HepG2 (cell line): ENCODE data around the gene ROBO3. TPM values are rescaled to one million over a fixed set of nuclear protein-coding genes. Genes with fewer than 3 reads are reported as not detected.

Experiments used
- CCDC6 ChIP-seq: sonication (generic); formaldehyde crosslinking; IDR thresholded peaks from 2 replicates; pipeline ENCODE4 v1.8.1; 2022; ENCODE audit warnings: mild to moderate bottlenecking, missing genetic modification reagents, moderate library complexity
- DR1 ChIP-seq: sonication (generic); formaldehyde crosslinking; IDR thresholded peaks from 2 replicates; pipeline ENCODE4 v1.8.0; 2021; ENCODE audit warnings: mild to moderate bottlenecking, missing genetic modification reagents, inconsistent platforms
- FOXO4 ChIP-seq: sonication (generic); formaldehyde crosslinking; conservative IDR thresholded peaks from 2 replicates; pipeline ENCODE4 v1.8.1; 2023; ENCODE audit warnings: missing genetic modification reagents
- FOXP1 ChIP-seq, 2 experiments: fragments of 450-650 bp in 1 of 2; IDR thresholded peaks; 2 replicates each; pipeline ENCODE4 v1.6.1; 2017 to 2018; ENCODE audit warnings: antibody characterized with exemption in 1 of 2
- GATAD1 ChIP-seq: IDR thresholded peaks from 2 replicates; pipeline ENCODE4 v1.6.1; 2016; ENCODE audit warnings: missing genetic modification reagents, missing compliant biosample characterization
- GZF1 ChIP-seq: sonication (generic); formaldehyde crosslinking; IDR thresholded peaks from 2 replicates; pipeline ENCODE4 v1.5.1; 2020; ENCODE audit warnings: mild to moderate bottlenecking, missing genetic modification reagents
- NFAT5 ChIP-seq: sonication (generic); formaldehyde crosslinking; IDR thresholded peaks from 2 replicates; pipeline ENCODE4 v1.4.0; 2020; ENCODE audit warnings: missing genetic modification reagents
- SMYD3 ChIP-seq: sonication (generic); formaldehyde crosslinking; IDR thresholded peaks from 2 replicates; pipeline ENCODE4 v1.8.1; 2023; ENCODE audit warnings: mild to moderate bottlenecking, missing genetic modification reagents
- TAF15 ChIP-seq: fragments of 200-400 bp; formaldehyde crosslinking; IDR thresholded peaks from one replicate; pipeline ENCODE4 v1.6.1; 2018; ENCODE audit warnings: mild to moderate bottlenecking, low read depth, low read length; ENCODE audit not compliant: poor library complexity, severe bottlenecking
- TEAD3 ChIP-seq: optimal IDR thresholded peaks from 2 replicates; pipeline ENCODE3; 2016; ENCODE audit warnings: borderline replicate concordance
- ZBTB1 ChIP-seq: sonication (generic); formaldehyde crosslinking; IDR thresholded peaks from 2 replicates; pipeline ENCODE4 v1.4.0; 2020; ENCODE audit warnings: missing genetic modification reagents, borderline replicate concordance
- ZBTB20 ChIP-seq: sonication (generic); formaldehyde crosslinking; IDR thresholded peaks from 2 replicates; pipeline ENCODE4 v1.8.1; 2023; ENCODE audit warnings: missing genetic modification reagents, low read depth, mild to moderate bottlenecking, borderline replicate concordance
- ZBTB37 ChIP-seq: sonication (generic); formaldehyde crosslinking; IDR thresholded peaks from 2 replicates; pipeline ENCODE4 v1.4.0; 2020; ENCODE audit warnings: mild to moderate bottlenecking, missing genetic modification reagents
- ZC3H13 ChIP-seq: sonication (generic); formaldehyde crosslinking; IDR thresholded peaks from 2 replicates; pipeline ENCODE4 v1.8.1; 2023; ENCODE audit warnings: mild to moderate bottlenecking, missing genetic modification reagents, moderate library complexity
- ZFP36L2 ChIP-seq: sonication (generic); formaldehyde crosslinking; IDR thresholded peaks from 2 replicates; pipeline ENCODE4 v1.4.0; 2020; ENCODE audit warnings: missing genetic modification reagents
- ZNF180 ChIP-seq: sonication (generic); formaldehyde crosslinking; IDR thresholded peaks from 2 replicates; pipeline ENCODE4 v1.4.0; 2020; ENCODE audit warnings: low read depth, missing genetic modification reagents, borderline replicate concordance
- ZNF260 ChIP-seq: sonication (generic); formaldehyde crosslinking; IDR thresholded peaks from 2 replicates; pipeline ENCODE4 v1.4.0; 2020; ENCODE audit warnings: missing genetic modification reagents, low read depth, mild to moderate bottlenecking, borderline replicate concordance
- ZNF549 ChIP-seq: sonication (generic); formaldehyde crosslinking; IDR thresholded peaks from 2 replicates; pipeline ENCODE4 v1.5.0; 2020; ENCODE audit warnings: missing genetic modification reagents
- ZNF557 ChIP-seq: sonication (generic); formaldehyde crosslinking; IDR thresholded peaks from 2 replicates; pipeline ENCODE4 v1.4.0; 2020; ENCODE audit warnings: missing genetic modification reagents
- ZNF563 ChIP-seq: sonication (generic); formaldehyde crosslinking; IDR thresholded peaks from 2 replicates; pipeline ENCODE4 v1.8.0; 2022; ENCODE audit warnings: mild to moderate bottlenecking, moderate library complexity, missing genetic modification reagents
- ZNF567 ChIP-seq: sonication (generic); formaldehyde crosslinking; IDR thresholded peaks from 2 replicates; pipeline ENCODE4 v1.8.1; 2023; ENCODE audit warnings: mild to moderate bottlenecking, missing genetic modification reagents, borderline replicate concordance
- polyA plus RNA-seq, 8 experiments: library from polyadenylated mRNA; depleted of rRNA in 3 of 8; stranded (reverse) in 7 of 8; unstranded in 1 of 8; fragments of >200 nt; fragmentation: Illumina TruSeq in 4 of 8; extraction: Trizol in 4 of 8; gene quantifications; 2 replicates each; pipeline versions ENCODE4 v1.2.1 to v1.2.3, GENCODE V29; 2011 to 2016; ENCODE audit warnings: low read depth in 4 of 8, missing spikeins in 1 of 8, mixed read lengths in 1 of 8; ENCODE audit not compliant: insufficient read depth in 1 of 8
- total RNA-seq, 5 experiments: library from RNA; depleted of rRNA; stranded (reverse); fragments of >200 nt; fragmentation: Illumina TruSeq; extraction: Trizol; gene quantifications; 2 replicates each; pipeline ENCODE4 v1.2.3, GENCODE V29; 2016; ENCODE audit warnings: low read depth in 1 of 5

ROBO3 gene
- total and polyA plus RNA-seq, 2 of the 13 experiments (the other 11 are each of a cell fraction or from before 2014, with no cell fraction given): 0.07 to 2.4 TPM

- TF ChIP-seq FOXO4 (CRISPR knock-in tag) (no peak), ZNF549 (no peak), ZNF567 (CRISPR knock-in tag) (no peak; the same call in 1 of the 2 replicates), SMYD3 (CRISPR knock-in tag) (no peak), ZBTB37 (CRISPR knock-in tag) (no peak), ZNF180 (CRISPR knock-in tag) (no peak), ZNF563 (CRISPR knock-in tag) (peak; percentile 59; the same call in 1 of the 2 replicates), GZF1 (peak; percentile 70; the same call in 1 of the 2 replicates), GATAD1 (CRISPR knock-in tag) (no peak), ZNF557 (CRISPR knock-in tag) (no peak), TAF15 (no peak), ZFP36L2 (CRISPR knock-in tag) (no peak), ZNF260 (CRISPR knock-in tag) (no peak), ZBTB20 (CRISPR knock-in tag) (no peak), TEAD3 (CRISPR knock-in tag) (no peak), NFAT5 (CRISPR knock-in tag) (no peak), DR1 (CRISPR knock-in tag) (peak; percentile 64), CCDC6 (CRISPR knock-in tag) (peak; percentile 66; the same call in 1 of the 2 replicates), FOXP1 (IDR thresholded peaks at IDR 0.05) (no peak), FOXP1 (CRISPR knock-in tag; IDR thresholded peaks at IDR 0.05) (no peak), ZBTB1 (CRISPR knock-in tag) (no peak), ZC3H13 (CRISPR knock-in tag) (no peak)
These were observed 10.9 kb downstream of the ROBO3 start (continued) for GRCh38 chr11:124875943-124876817.
